CD4-positive, CD25-positive, alpha-beta regulatory T cell (primary cell): ENCODE measurements around the gene MCCD1. TPM values are rescaled to one million over a fixed set of nuclear protein-coding genes. Genes with fewer than 3 reads are reported as not detected.

ENCODE experiments used
- ATAC-seq, 2 donors: fragments of 150-1000 bp; cut with Tn5 transposase; one replicate each; pipeline ENCODE4 v1.10.0; 2021; ENCODE audit warnings: low read depth in 2 of 2, moderate number of reproducible peaks in 2 of 2, moderate library complexity in 1 of 2
- DNase-seq, 3 donors: peaks; one replicate each; pipeline versions ENCODE4 v3.0.0 to v3.0.0-alpha.2; 2012 to 2022; ENCODE audit warnings: mixed read lengths in 1 of 3
- H3K27ac ChIP-seq: one replicate; pipeline ENCODE4 v1.7.0; 2013; ENCODE audit warnings: mild to moderate bottlenecking, low read length; ENCODE audit not compliant: insufficient read depth, poor library complexity, severe bottlenecking
- H3K27me3 ChIP-seq: one replicate; pipeline ENCODE4 v1.7.0; 2013; ENCODE audit warnings: low read length; ENCODE audit not compliant: control insufficient read depth, insufficient read depth
- H3K36me3 ChIP-seq: one replicate; pipeline ENCODE4 v1.7.0; 2013; ENCODE audit warnings: mild to moderate bottlenecking, low read length, moderate library complexity; ENCODE audit not compliant: control insufficient read depth, insufficient read depth
- H3K4me1 ChIP-seq: 2 replicates; pipeline ENCODE4 v1.7.0; 2013; ENCODE audit warnings: mild to moderate bottlenecking, low read length; ENCODE audit not compliant: insufficient read depth, control insufficient read depth, poor library complexity, severe bottlenecking
- H3K4me3 ChIP-seq: one replicate; pipeline ENCODE4 v1.7.0; 2013; ENCODE audit warnings: low read depth, mild to moderate bottlenecking, low read length, moderate library complexity
- H3K9me3 ChIP-seq, 2 experiments: 1 replicate in 1 of 2; 2 replicates in 1 of 2; pipeline ENCODE4 v1.7.0; 2013; ENCODE audit warnings: low read length in 2 of 2, mild to moderate bottlenecking in 1 of 2, moderate library complexity in 1 of 2; ENCODE audit not compliant: control insufficient read depth in 2 of 2
- H3K27ac Mint-ChIP-seq, 3 donors: one replicate each; pipeline ENCODE4 v1.8.0; 2020 to 2022; ENCODE audit warnings: mild to moderate bottlenecking in 3 of 3, mixed read lengths in 3 of 3, moderate library complexity in 2 of 3
- H3K27me3 Mint-ChIP-seq: one replicate; pipeline ENCODE4 v1.8.0; 2022; ENCODE audit warnings: mild to moderate bottlenecking, mixed read lengths
- H3K36me3 Mint-ChIP-seq: one replicate; pipeline ENCODE4 v1.8.0; 2020; ENCODE audit warnings: mixed read lengths
- H3K4me1 Mint-ChIP-seq, 4 donors: one replicate each; pipeline ENCODE4 v1.8.0; 2020 to 2022; ENCODE audit warnings: mixed read lengths in 4 of 4, mild to moderate bottlenecking in 1 of 4
- H3K4me3 Mint-ChIP-seq, 4 donors: one replicate each; pipeline ENCODE4 v1.8.0; 2020 to 2022; ENCODE audit warnings: mild to moderate bottlenecking in 4 of 4, mixed read lengths in 4 of 4, moderate library complexity in 3 of 4
- H3K9me3 Mint-ChIP-seq, 7 donors: one replicate each; pipeline ENCODE4 v1.8.0; 2020 to 2022; ENCODE audit warnings: mixed read lengths in 7 of 7, mild to moderate bottlenecking in 3 of 7, moderate library complexity in 2 of 7
- polyA plus RNA-seq, 4 donors: library from polyadenylated mRNA; unstranded; fragments of 300-500 nt; fragmentation: Illumina TruSeq; gene quantifications; one replicate each; pipeline ENCODE4 v1.2.3, GENCODE V29; 2021
- total RNA-seq: library from RNA; stranded (reverse); gene quantifications from one replicate; pipeline ENCODE4 v1.2.3, GENCODE V29; 2022

Gene MCCD1
- total and polyA plus RNA-seq, 5 donors from 2014 or later, result not detected

GRCh38 chr6:31521835-31522234 lies 6.9 kb upstream of the MCCD1 start:
- H3K4me3 Mint-ChIP-seq, result no peak overlapping the region
- no peak for DNase-seq
- Histone ChIP-seq H3K27me3 (peaks cover 4% of the 10 kb centered on the region), H3K27ac (no peak overlapping the region), H3K4me1 (no peaks in the 10 kb centered on the region), H3K9me3 (no peaks in the 10 kb centered on the region), H3K36me3 (no peaks in the 10 kb centered on the region), H3K4me3 (no peak overlapping the region)
- H3K4me1 Mint-ChIP-seq, result no peaks in the 10 kb centered on the region
- no peaks in the 10 kb centered on the region for H3K9me3 Mint-ChIP-seq
- no peaks in the 10 kb centered on the region for H3K36me3 Mint-ChIP-seq
- ATAC-seq, result no peak
- peaks cover 20% of the 10 kb centered on the region for H3K27me3 Mint-ChIP-seq
- H3K27ac Mint-ChIP-seq, result no peak overlapping the region

GRCh38 chr6:31525553-31525931 lies 3.2 kb upstream of the MCCD1 start:
- ATAC-seq (no peak), DNase-seq (no peak)
- peaks cover 2% of the 10 kb centered on the region for H3K27me3 ChIP-seq
- peaks cover 8% of the 10 kb centered on the region for H3K36me3 ChIP-seq
- H3K9me3 ChIP-seq, result no peaks in the 10 kb centered on the region
- Mint-ChIP-seq H3K27ac (no peak overlapping the region), H3K9me3 (no peaks in the 10 kb centered on the region), H3K4me3 (no peak overlapping the region), H3K4me1 (peaks cover 0 to 3% (median 1%) of the 10 kb centered on the region in 4 donors), H3K36me3 (peaks cover 4% of the 10 kb centered on the region), H3K27me3 (peaks cover 5% of the 10 kb centered on the region)
- no peak overlapping the region for H3K27ac ChIP-seq
- no peaks in the 10 kb centered on the region for H3K4me1 ChIP-seq
- no peak overlapping the region for H3K4me3 ChIP-seq

- peak overlapping the region in 1 of 3 donors; percentile 20 for H3K27ac Mint-ChIP-seq
Observed at GRCh38 chr6:31525932-31526591, 2.7 kb upstream of the MCCD1 start.

GRCh38 chr6:31528307-31528777 lies 420 bp upstream of the MCCD1 start:
- DNase-seq, result no peak
- no peaks in the 10 kb centered on the region for H3K27me3 ChIP-seq
- peak; percentile 15 to 22 for ATAC-seq
- H3K36me3 ChIP-seq, result peaks cover 35% of the 10 kb centered on the region
- H3K27ac ChIP-seq, result no peak overlapping the region
- Mint-ChIP-seq H3K27me3 (no peaks in the 10 kb centered on the region), H3K36me3 (peaks cover 17% of the 10 kb centered on the region), H3K9me3 (no peaks in the 10 kb centered on the region), H3K27ac (peak overlapping the region in 2 of 3 donors; percentile 26 to 65), H3K4me1 (peaks cover 4 to 19% (median 8%) of the 10 kb centered on the region in 4 donors), H3K4me3 (no peak overlapping the region)
- H3K4me3 ChIP-seq, result no peak overlapping the region
- H3K9me3 ChIP-seq, result no peaks in the 10 kb centered on the region
- no peaks in the 10 kb centered on the region for H3K4me1 ChIP-seq

More at GRCh38 chr6:31525932-31526591, 2.7 kb upstream of the MCCD1 start:
- H3K4me3 Mint-ChIP-seq, result no peak overlapping the region
- Histone ChIP-seq H3K27ac (no peak overlapping the region), H3K9me3 (no peaks in the 10 kb centered on the region), H3K4me1 (no peaks in the 10 kb centered on the region), H3K36me3 (peaks cover 13% of the 10 kb centered on the region), H3K27me3 (peaks cover 2% of the 10 kb centered on the region), H3K4me3 (no peak overlapping the region)
- no peaks in the 10 kb centered on the region for H3K9me3 Mint-ChIP-seq
- H3K36me3 Mint-ChIP-seq, result peaks cover 7% of the 10 kb centered on the region
- ATAC-seq (no peak), DNase-seq (no peak)
- peaks cover 0 to 6% (median 2%) of the 10 kb centered on the region in 4 donors for H3K4me1 Mint-ChIP-seq
- H3K27me3 Mint-ChIP-seq, result peaks cover 5% of the 10 kb centered on the region

DNA sequence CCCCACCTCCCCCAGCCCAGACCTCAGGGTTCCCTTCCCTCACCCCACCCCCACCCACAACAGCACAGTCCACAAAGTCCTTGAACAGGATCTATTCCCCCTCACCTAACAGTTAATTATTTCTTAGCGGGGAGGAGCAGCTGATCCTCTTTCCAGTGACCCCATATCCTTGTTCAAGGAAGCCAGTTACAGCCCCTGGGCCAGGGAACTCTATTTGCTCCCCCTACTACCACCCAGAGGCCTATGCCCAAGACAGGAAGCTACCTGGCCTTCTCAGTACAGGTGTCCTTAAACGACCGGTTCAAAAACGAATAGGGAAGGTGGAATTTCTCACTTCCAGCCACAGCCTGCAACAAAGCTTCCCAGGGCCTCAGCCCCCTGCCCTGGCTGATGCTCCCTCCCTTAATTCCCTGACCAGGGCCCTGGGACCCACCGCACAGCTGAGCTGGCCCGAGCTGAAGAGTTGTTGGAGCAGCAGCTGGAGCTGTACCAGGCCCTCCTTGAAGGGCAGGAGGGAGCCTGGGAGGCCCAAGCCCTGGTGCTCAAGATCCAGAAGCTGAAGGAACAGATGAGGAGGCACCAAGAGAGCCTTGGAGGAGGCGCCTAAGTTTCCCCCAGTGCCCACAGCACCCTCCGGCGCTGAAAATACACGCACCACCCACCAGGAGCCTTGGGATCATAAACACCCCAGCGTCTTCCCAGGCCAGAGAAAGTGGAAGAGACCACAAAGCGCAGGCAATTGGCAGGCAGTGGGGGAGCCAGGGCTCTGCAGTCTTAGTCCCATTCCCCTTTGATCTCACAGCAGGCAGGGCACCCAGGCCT lies 778 bp downstream of the MCCD1 start:
- Mint-ChIP-seq H3K27ac (no peak overlapping the region), H3K4me1 (peaks cover 7 to 24% (median 11%) of the 10 kb centered on the region in 4 donors), H3K27me3 (no peaks in the 10 kb centered on the region), H3K4me3 (no peak overlapping the region), H3K9me3 (no peaks in the 10 kb centered on the region), H3K36me3 (peaks cover 24% of the 10 kb centered on the region)
- ATAC-seq, result no peak
- H3K9me3 ChIP-seq, result no peaks in the 10 kb centered on the region
- H3K36me3 ChIP-seq, result peaks cover 47% of the 10 kb centered on the region
- H3K27ac ChIP-seq, result no peak overlapping the region
- no peaks in the 10 kb centered on the region for H3K4me1 ChIP-seq
- no peak for DNase-seq
- no peaks in the 10 kb centered on the region for H3K27me3 ChIP-seq
- no peak overlapping the region for H3K4me3 ChIP-seq

DNA sequence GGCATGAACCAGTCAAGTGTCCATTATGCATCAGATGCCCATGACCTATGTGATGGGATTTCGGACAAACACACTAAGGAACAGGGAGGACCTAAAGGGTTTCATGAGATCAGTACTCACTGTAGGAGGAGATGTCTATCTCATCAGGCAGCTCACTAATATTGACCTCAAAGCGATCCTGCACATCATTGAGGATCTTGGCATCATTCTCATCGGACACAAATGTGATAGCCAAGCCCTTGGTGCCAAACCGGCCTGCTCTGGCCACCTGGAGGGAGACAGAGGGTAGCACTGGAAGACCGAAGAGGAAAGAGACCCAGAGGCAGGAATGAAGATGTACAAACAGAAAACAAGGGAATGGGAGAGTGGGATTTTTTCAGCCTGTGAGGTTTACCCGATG lies 1.9 kb downstream of the MCCD1 start:
- H3K36me3 ChIP-seq, result peaks cover 58% of the 10 kb centered on the region
- H3K27me3 Mint-ChIP-seq, result no peaks in the 10 kb centered on the region

DNA sequence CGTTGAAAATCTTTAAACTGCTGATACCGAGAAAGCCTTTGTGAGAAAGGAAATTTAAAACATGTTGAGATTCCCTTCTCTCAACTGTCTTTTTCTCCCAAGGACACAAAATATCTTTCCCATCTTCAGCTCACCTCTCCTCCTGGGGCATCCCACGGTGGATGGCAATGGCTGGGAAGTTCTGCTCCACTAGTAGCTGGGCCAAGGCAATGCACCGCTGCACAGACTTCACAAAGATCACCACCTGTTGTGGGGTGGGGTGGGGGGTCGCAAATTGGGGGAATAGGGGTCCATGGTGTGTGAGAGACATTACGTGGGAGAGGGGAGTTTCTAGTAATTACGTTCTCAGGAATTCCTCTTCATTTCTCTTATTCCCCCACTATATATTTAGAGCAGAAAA lies 2.4 kb downstream of the MCCD1 start:
- peaks cover 40% of the 10 kb centered on the region for H3K36me3 Mint-ChIP-seq
- Histone ChIP-seq H3K9me3 (no peaks in the 10 kb centered on the region), H3K36me3 (peaks cover 63% of the 10 kb centered on the region)

More for the DNA sequence above, 1.9 kb downstream of the MCCD1 start:
- no peaks in the 10 kb centered on the region for H3K9me3 ChIP-seq
- H3K9me3 Mint-ChIP-seq, result no peaks in the 10 kb centered on the region
- H3K36me3 Mint-ChIP-seq, result peaks cover 35% of the 10 kb centered on the region
- no peak for DNase-seq
- peaks cover 7 to 29% (median 15%) of the 10 kb centered on the region in 4 donors for H3K4me1 Mint-ChIP-seq
- no peaks in the 10 kb centered on the region for H3K4me1 ChIP-seq
- peak overlapping the region in 1 of 3 donors; percentile 33 for H3K27ac Mint-ChIP-seq
- no peak overlapping the region for H3K4me3 ChIP-seq
- H3K4me3 Mint-ChIP-seq, result no peak overlapping the region
- no peak overlapping the region for H3K27ac ChIP-seq
- no peak for ATAC-seq
- no peaks in the 10 kb centered on the region for H3K27me3 ChIP-seq

More for the DNA sequence above, 2.4 kb downstream of the MCCD1 start:
- no peak overlapping the region for H3K27ac Mint-ChIP-seq
- no peak overlapping the region for H3K4me3 ChIP-seq
- H3K4me3 Mint-ChIP-seq, result no peak overlapping the region
- no peaks in the 10 kb centered on the region for H3K27me3 Mint-ChIP-seq
- no peaks in the 10 kb centered on the region for H3K27me3 ChIP-seq
- no peak for DNase-seq
- peaks cover 7 to 34% (median 20%) of the 10 kb centered on the region in 4 donors for H3K4me1 Mint-ChIP-seq
- no peaks in the 10 kb centered on the region for H3K4me1 ChIP-seq
- no peaks in the 10 kb centered on the region for H3K9me3 Mint-ChIP-seq
- no peak for ATAC-seq
- no peak overlapping the region for H3K27ac ChIP-seq
